WTC11 (cell line): ENCODE measurements around the gene SPACA1. TPM values are rescaled to one million over a fixed set of nuclear protein-coding genes. Genes with fewer than 3 reads are reported as not detected.

Source experiments
- ATAC-seq: fragments of 200-7000 bp; cut with Tn5 transposase; 2 replicates; pipeline ENCODE4 v1.10.0; 2021; ENCODE audit warnings: mild to moderate bottlenecking, moderate library complexity
- CTCF ChIA-PET: fragments of 300-600 bp; sonication (Branson Sonifier 250); formaldehyde crosslinking; loops from one replicate; lab custom pipeline; 2021; ENCODE audit warnings: antibody characterized with exemption; lab: Charles Lee
- POLR2A ChIA-PET: fragments of 350-600 bp; sonication (Branson Sonifier 250); formaldehyde crosslinking; loops from one replicate; lab custom pipeline; 2021; ENCODE audit warnings: antibody characterized with exemption; lab: Charles Lee
- DNase-seq: peaks from one replicate; pipeline ENCODE4 v3.0.0; 2021; ENCODE audit warnings: low spot score
- H3K27ac Mint-ChIP-seq: 2 replicates; pipeline ENCODE4 v1.8.0; 2021; ENCODE audit warnings: mixed read lengths
- H3K27me3 Mint-ChIP-seq: 2 replicates; pipeline ENCODE4 v1.8.0; 2021; ENCODE audit warnings: low read depth, mild to moderate bottlenecking, moderate library complexity, mixed read lengths
- H3K36me3 Mint-ChIP-seq: 2 replicates; pipeline ENCODE4 v1.8.0; 2021; ENCODE audit warnings: mixed read lengths
- H3K4me1 Mint-ChIP-seq: 2 replicates; pipeline ENCODE4 v1.8.0; 2022; ENCODE audit warnings: mixed read lengths
- H3K4me3 Mint-ChIP-seq: 2 replicates; pipeline ENCODE4 v1.8.0; 2021; ENCODE audit warnings: mild to moderate bottlenecking, moderate library complexity, mixed read lengths
- H3K9me3 Mint-ChIP-seq: 2 replicates; pipeline ENCODE4 v1.8.0; 2021; ENCODE audit warnings: mixed read lengths
- AFF4 ChIP-seq: sonication (generic); formaldehyde crosslinking; IDR thresholded peaks from 2 replicates; pipeline ENCODE4 v1.8.1; 2023; ENCODE audit warnings: mild to moderate bottlenecking, missing genetic modification reagents, borderline replicate concordance
- ATF3 ChIP-seq: sonication (generic); formaldehyde crosslinking; conservative IDR thresholded peaks from 2 replicates; pipeline ENCODE4 v1.8.1; 2022; ENCODE audit warnings: mild to moderate bottlenecking, missing genetic modification reagents
- CTCF ChIP-seq: fragments of 200-600 bp; IDR thresholded peaks from 2 replicates; pipeline ENCODE4 v1.8.0; 2022; ENCODE audit warnings: antibody characterized with exemption
- FOXK1 ChIP-seq: sonication (generic); formaldehyde crosslinking; IDR thresholded peaks from 2 replicates; pipeline ENCODE4 v1.8.0; 2022; ENCODE audit warnings: mild to moderate bottlenecking, moderate library complexity, missing genetic modification reagents
- IRF2 ChIP-seq: sonication (generic); formaldehyde crosslinking; IDR thresholded peaks from 2 replicates; pipeline ENCODE4 v1.8.0; 2022; ENCODE audit warnings: low read depth, missing genetic modification reagents, borderline replicate concordance
- NFATC4 ChIP-seq: fragments of 250-450 bp; sonication (Bioruptor Pico); IDR thresholded peaks from 2 replicates; pipeline ENCODE4 v1.9.0; 2021; ENCODE audit warnings: mild to moderate bottlenecking
- TEAD1 ChIP-seq: sonication (generic); formaldehyde crosslinking; IDR thresholded peaks from 2 replicates; pipeline ENCODE4 v1.8.0; 2022; ENCODE audit warnings: mild to moderate bottlenecking, missing genetic modification reagents
- USF1 ChIP-seq: sonication (generic); formaldehyde crosslinking; IDR thresholded peaks from 2 replicates; pipeline ENCODE4 v1.8.0; 2022; ENCODE audit warnings: mild to moderate bottlenecking, missing genetic modification reagents
- ZNF232 ChIP-seq: sonication (generic); formaldehyde crosslinking; IDR thresholded peaks from 2 replicates; pipeline ENCODE4 v1.8.0; 2022; ENCODE audit warnings: mild to moderate bottlenecking, missing genetic modification reagents
- ZNF281 ChIP-seq: sonication (generic); formaldehyde crosslinking; IDR thresholded peaks from 2 replicates; pipeline ENCODE4 v1.8.0; 2023; ENCODE audit warnings: mild to moderate bottlenecking, missing genetic modification reagents
- ZNF396 ChIP-seq: fragments of 250-450 bp; sonication (Bioruptor Pico); IDR thresholded peaks from 2 replicates; pipeline ENCODE4 v1.8.0; 2021; ENCODE audit warnings: mild to moderate bottlenecking, moderate library complexity, borderline replicate concordance
- ZSCAN18 ChIP-seq: fragments of 250-450 bp; sonication (Bioruptor Pico); IDR thresholded peaks from 2 replicates; pipeline ENCODE4 v2.1.2; 2022; ENCODE audit warnings: mild to moderate bottlenecking, moderate library complexity
- total RNA-seq: library from RNA; stranded (reverse); gene quantifications from 3 replicates; pipeline ENCODE4 v1.2.3, GENCODE V29; 2021

Gene SPACA1
- total RNA-seq, 1 experiment from 2014 or later, result not detected

GRCh38 chr6:88004707-88005106 lies 42.9 kb upstream of the SPACA1 start:
- no peaks in the 10 kb centered on the region for H3K36me3 Mint-ChIP-seq
- TF ChIP-seq ZSCAN18 (CRISPR knock-in tag) (no peak), CTCF (no peak), ZNF281 (CRISPR knock-in tag) (no peak), ZNF232 (CRISPR knock-in tag) (no peak)
- H3K27ac Mint-ChIP-seq, result no peak overlapping the region
- no peak overlapping the region for H3K4me3 Mint-ChIP-seq
- ATAC-seq, result no peak
- peaks cover 11% of the 10 kb centered on the region for H3K4me1 Mint-ChIP-seq
- H3K9me3 Mint-ChIP-seq, result no peaks in the 10 kb centered on the region
- ChIA-PET CTCF (no interaction called here), POLR2A (no interaction called here)
- no peaks in the 10 kb centered on the region; the same call in 1 of the 2 replicates for H3K27me3 Mint-ChIP-seq
- DNase-seq, result no peak

GRCh38 chr6:88006557-88006956 lies 41.1 kb upstream of the SPACA1 start:
- DNase-seq (no peak), ATAC-seq (no peak)
- ChIA-PET CTCF (no interaction called here), POLR2A (no interaction called here)
- no peaks in the 10 kb centered on the region for H3K36me3 Mint-ChIP-seq
- no peak for TF ChIP-seq IRF2
- no peak for TF ChIP-seq TEAD1 (CRISPR knock-in tag)
- TF ChIP-seq FOXK1, result no peak
- TF ChIP-seq AFF4, result no peak
- TF ChIP-seq ATF3 (CRISPR knock-in tag), result no peak
- TF ChIP-seq ZNF396 (CRISPR knock-in tag), result no peak
- TF ChIP-seq USF1 (CRISPR knock-in tag), result no peak
- TF ChIP-seq NFATC4 (CRISPR knock-in tag), result no peak
- TF ChIP-seq ZSCAN18 (CRISPR knock-in tag), result no peak
- H3K9me3 Mint-ChIP-seq, result no peaks in the 10 kb centered on the region
- H3K27me3 Mint-ChIP-seq, result no peaks in the 10 kb centered on the region; the same call in 1 of the 2 replicates
- peaks cover 11% of the 10 kb centered on the region for H3K4me1 Mint-ChIP-seq
- H3K27ac Mint-ChIP-seq, result no peak overlapping the region
- no peak overlapping the region for H3K4me3 Mint-ChIP-seq
